Measurements from ENCODE around the gene PPP1R3D.

PPP1R3D gene

DNA sequence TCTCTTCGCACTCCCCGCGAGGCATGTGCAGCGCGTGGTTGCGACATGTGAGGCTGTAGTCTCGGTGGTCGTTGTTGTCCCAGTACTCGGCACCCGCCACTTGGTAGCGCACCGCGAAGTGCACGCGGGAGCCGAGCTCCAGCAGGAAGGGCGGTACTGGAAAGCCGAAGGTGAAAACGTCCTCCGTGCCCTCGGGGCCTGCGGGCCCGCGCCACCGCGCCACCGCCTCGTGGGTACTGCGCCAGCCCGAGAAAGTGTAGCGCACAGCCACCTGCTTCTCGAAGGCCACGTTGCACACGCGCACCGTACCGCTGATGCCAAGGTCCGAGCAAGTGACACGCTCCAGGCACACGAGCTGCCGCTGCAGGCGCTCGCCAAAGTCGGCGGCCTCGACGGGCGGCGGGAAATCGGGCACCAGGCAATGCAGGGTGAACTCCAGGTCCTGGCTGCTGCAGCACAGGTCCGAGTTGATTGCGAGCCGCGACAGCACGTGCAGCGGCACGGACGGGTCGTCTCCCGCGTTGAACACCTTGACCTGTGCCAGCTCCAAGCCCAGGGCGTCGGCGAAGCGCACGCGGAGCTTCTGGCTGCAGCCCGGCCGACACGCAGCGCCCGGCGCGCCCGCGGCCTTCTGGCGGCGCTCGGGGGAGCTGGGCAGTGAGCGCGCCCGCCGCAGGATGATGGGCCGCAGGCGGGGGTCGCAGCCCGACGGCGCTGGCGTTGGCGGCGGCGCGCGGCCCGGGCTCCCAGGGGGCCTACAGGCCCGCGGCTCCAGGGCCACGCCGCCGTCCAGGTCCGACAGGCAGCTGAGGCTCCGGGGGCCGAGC lies 840 bp downstream of the PPP1R3D start (continued):
- TF ChIP-seq, protein P1, sequence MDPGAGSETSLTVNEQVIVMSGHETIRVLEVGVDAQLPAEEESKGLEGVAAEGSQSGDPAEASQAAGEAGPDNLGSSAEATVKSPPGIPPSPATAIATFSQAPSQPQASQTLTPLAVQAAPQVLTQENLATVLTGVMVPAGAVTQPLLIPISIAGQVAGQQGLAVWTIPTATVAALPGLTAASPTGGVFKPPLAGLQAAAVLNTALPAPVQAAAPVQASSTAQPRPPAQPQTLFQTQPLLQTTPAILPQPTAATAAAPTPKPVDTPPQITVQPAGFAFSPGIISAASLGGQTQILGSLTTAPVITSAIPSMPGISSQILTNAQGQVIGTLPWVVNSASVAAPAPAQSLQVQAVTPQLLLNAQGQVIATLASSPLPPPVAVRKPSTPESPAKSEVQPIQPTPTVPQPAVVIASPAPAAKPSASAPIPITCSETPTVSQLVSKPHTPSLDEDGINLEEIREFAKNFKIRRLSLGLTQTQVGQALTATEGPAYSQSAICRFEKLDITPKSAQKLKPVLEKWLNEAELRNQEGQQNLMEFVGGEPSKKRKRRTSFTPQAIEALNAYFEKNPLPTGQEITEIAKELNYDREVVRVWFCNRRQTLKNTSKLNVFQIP (CRISPR knock-in tag; IDR thresholded peaks at IDR 0.05; ENCODE audit: borderline replicate concordance, low read depth), result no peak
- TF ChIP-seq RARB (CRISPR knock-in tag; IDR thresholded peaks at IDR 0.05) (no peak), ESRRG (CRISPR knock-in tag; IDR thresholded peaks at IDR 0.05) (no peak), ARNTL (CRISPR knock-in tag; IDR thresholded peaks at IDR 0.05; ENCODE audit: borderline replicate concordance, low read depth) (no peak)

DNA sequence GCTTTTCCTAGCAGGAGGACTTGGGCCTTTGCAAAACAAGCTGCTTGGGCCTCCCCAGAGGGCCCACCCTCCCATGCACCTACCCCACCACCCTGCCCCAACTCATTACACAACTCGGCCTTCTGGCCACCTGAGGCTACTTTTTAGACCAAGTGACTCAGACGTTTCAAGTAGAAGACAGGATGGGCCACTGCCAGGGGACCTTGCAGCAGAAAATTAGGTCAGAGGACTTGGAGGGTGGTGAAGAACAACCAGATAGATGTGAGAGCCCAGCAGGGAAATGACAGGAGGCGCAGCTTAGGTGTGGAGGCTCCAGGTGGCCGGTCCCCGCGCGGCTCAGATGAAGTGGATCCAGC lies 1.4 kb downstream of the PPP1R3D start:
- ATAC-seq, result no peak
- TF ChIP-seq, protein P2, sequence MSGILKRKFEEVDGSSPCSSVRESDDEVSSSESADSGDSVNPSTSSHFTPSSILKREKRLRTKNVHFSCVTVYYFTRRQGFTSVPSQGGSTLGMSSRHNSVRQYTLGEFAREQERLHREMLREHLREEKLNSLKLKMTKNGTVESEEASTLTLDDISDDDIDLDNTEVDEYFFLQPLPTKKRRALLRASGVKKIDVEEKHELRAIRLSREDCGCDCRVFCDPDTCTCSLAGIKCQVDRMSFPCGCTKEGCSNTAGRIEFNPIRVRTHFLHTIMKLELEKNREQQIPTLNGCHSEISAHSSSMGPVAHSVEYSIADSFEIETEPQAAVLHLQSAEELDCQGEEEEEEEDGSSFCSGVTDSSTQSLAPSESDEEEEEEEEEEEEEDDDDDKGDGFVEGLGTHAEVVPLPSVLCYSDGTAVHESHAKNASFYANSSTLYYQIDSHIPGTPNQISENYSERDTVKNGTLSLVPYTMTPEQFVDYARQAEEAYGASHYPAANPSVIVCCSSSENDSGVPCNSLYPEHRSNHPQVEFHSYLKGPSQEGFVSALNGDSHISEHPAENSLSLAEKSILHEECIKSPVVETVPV (CRISPR knock-in tag; IDR thresholded peaks at IDR 0.05), result no peak
- TF ChIP-seq PPARA (CRISPR knock-in tag; IDR thresholded peaks at IDR 0.05; ENCODE audit: borderline replicate concordance) (no peak), ZNF70 (CRISPR knock-in tag; IDR thresholded peaks at IDR 0.05) (no peak), ZNF8 (CRISPR knock-in tag; IDR thresholded peaks at IDR 0.05) (no peak), TCF4 (CRISPR knock-in tag; IDR thresholded peaks at IDR 0.05; ENCODE audit: borderline replicate concordance) (no peak), ZNF565 (CRISPR knock-in tag; conservative IDR thresholded peaks at IDR 0.05; ENCODE audit: low read depth) (no peak)

DNA sequence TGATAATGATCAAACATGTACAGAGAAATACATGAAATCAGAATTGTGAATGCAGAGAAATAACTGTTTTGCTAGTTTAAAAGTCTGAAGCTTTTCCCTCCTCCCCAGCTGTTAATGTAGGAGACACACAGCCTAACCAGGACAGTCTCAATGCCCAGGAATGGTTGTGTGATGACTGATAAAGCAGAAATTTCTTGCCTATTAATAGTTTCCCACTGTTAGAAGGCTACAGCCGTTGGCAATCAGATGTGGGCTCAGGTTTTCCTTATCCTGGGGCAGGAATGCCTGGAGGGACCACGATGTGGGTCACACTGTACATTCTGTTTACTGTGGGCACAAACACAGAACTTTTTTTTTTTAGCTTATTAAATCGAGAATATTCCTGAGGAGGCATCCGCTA lies 1.9 kb downstream of the PPP1R3D start:
- ATAC-seq, result no peak
- TF ChIP-seq TCF4 (CRISPR knock-in tag; IDR thresholded peaks at IDR 0.05; ENCODE audit: borderline replicate concordance), result no peak
- TF ChIP-seq SNAI2 (CRISPR knock-in tag; IDR thresholded peaks at IDR 0.05), result no peak
- no peak for TF ChIP-seq ZFP30 (CRISPR knock-in tag; IDR thresholded peaks at IDR 0.05)
- no peak for TF ChIP-seq ARNTL (CRISPR knock-in tag; IDR thresholded peaks at IDR 0.05; ENCODE audit: borderline replicate concordance, low read depth)
- no peak for TF ChIP-seq ZNF8 (CRISPR knock-in tag; IDR thresholded peaks at IDR 0.05)

DNA sequence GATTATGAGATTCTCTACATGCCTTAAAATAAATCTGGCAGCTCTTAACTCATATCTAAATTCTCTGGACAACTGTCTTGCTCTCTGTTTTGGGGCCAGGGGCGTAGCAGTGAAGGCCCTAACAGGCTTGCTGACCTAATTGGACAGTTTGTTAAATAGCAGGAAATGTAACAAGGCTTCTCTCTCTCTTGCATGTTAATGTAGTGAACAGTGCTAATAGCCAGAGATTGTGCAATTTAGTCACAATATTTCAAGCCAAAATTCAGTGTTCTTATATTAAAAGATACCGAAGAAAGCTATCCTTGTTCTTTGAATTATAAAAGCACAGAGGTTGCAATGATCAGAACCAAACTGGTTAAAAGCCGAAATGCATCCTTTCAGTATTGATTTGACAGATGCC lies 3.0 kb downstream of the PPP1R3D start:
- no peak for TF ChIP-seq ESRRG (CRISPR knock-in tag; IDR thresholded peaks at IDR 0.05)
- no peak for TF ChIP-seq ZNF565 (CRISPR knock-in tag; conservative IDR thresholded peaks at IDR 0.05; ENCODE audit: low read depth)
- TF ChIP-seq, protein P2 (CRISPR knock-in tag; IDR thresholded peaks at IDR 0.05), result no peak
- TF ChIP-seq, protein P3, sequence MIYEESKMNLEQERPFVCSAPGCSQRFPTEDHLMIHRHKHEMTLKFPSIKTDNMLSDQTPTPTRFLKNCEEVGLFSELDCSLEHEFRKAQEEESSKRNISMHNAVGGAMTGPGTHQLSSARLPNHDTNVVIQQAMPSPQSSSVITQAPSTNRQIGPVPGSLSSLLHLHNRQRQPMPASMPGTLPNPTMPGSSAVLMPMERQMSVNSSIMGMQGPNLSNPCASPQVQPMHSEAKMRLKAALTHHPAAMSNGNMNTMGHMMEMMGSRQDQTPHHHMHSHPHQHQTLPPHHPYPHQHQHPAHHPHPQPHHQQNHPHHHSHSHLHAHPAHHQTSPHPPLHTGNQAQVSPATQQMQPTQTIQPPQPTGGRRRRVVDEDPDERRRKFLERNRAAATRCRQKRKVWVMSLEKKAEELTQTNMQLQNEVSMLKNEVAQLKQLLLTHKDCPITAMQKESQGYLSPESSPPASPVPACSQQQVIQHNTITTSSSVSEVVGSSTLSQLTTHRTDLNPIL (CRISPR knock-in tag; IDR thresholded peaks at IDR 0.05; ENCODE audit: low read depth), result no peak
- TF ChIP-seq, protein P4, sequence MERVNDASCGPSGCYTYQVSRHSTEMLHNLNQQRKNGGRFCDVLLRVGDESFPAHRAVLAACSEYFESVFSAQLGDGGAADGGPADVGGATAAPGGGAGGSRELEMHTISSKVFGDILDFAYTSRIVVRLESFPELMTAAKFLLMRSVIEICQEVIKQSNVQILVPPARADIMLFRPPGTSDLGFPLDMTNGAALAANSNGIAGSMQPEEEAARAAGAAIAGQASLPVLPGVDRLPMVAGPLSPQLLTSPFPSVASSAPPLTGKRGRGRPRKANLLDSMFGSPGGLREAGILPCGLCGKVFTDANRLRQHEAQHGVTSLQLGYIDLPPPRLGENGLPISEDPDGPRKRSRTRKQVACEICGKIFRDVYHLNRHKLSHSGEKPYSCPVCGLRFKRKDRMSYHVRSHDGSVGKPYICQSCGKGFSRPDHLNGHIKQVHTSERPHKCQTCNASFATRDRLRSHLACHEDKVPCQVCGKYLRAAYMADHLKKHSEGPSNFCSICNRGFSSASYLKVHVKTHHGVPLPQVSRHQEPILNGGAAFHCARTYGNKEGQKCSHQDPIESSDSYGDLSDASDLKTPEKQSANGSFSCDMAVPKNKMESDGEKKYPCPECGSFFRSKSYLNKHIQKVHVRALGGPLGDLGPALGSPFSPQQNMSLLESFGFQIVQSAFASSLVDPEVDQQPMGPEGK (CRISPR knock-in tag; IDR thresholded peaks at IDR 0.05; ENCODE audit: borderline replicate concordance), result no peak
- TF ChIP-seq CSDC2 (CRISPR knock-in tag; IDR thresholded peaks at IDR 0.05), result no peak
- no peak for ATAC-seq

DNA sequence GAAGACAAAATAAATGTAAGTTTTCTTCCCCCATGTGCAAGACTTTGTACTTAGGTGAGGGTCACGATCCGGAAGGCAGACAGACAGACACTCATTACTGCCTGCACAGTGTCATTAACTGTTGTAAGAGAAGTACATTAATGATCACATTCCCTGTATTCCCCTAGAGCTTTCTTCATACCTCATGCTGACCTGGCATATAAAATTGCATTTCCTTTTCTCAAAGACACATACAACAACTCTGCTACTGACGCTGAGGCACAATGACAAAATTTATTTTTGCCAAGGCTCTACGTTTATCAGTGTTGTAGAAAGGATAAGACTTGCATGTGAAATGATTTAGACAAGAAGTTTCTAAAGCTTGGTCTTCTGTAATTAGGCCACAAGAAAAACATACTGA lies 3.7 kb downstream of the PPP1R3D start:
- TF ChIP-seq PPARA (CRISPR knock-in tag; IDR thresholded peaks at IDR 0.05; ENCODE audit: borderline replicate concordance), result no peak
- no peak for TF ChIP-seq ZFP30 (CRISPR knock-in tag; IDR thresholded peaks at IDR 0.05)
- TF ChIP-seq, protein P1 (CRISPR knock-in tag; IDR thresholded peaks at IDR 0.05; ENCODE audit: borderline replicate concordance, low read depth), result no peak
- no peak for TF ChIP-seq ISL1 (CRISPR knock-in tag; IDR thresholded peaks at IDR 0.05)
- TF ChIP-seq ESRRG (CRISPR knock-in tag; IDR thresholded peaks at IDR 0.05), result no peak
- TF ChIP-seq, protein P3 (CRISPR knock-in tag; IDR thresholded peaks at IDR 0.05; ENCODE audit: low read depth), result no peak
- TF ChIP-seq ZNF70 (CRISPR knock-in tag; IDR thresholded peaks at IDR 0.05), result no peak
- no peak for TF ChIP-seq ZFP3 (CRISPR knock-in tag; IDR thresholded peaks at IDR 0.05)
- no peak for ATAC-seq
